Measurements from ENCODE around the gene SPAM1.

- TF ChIP-seq CREM (CRISPR knock-in tag; IDR thresholded peaks at IDR 0.05) (no peak), JAZF1 (CRISPR knock-in tag; IDR thresholded peaks at IDR 0.05) (no peak), ZNF512 (CRISPR knock-in tag; IDR thresholded peaks at IDR 0.05; ENCODE audit: borderline replicate concordance) (no peak), E2F5 (CRISPR knock-in tag; IDR thresholded peaks at IDR 0.05) (no peak), TP53 (CRISPR knock-in tag; IDR thresholded peaks at IDR 0.05) (no peak), USF2 (CRISPR knock-in tag; IDR thresholded peaks at IDR 0.05) (no peak), ESRRA (CRISPR knock-in tag; IDR thresholded peaks at IDR 0.05; ENCODE audit: borderline replicate concordance) (no peak), IRF2 (CRISPR knock-in tag; IDR thresholded peaks at IDR 0.05; ENCODE audit: borderline replicate concordance, low read depth) (no peak)
- TF ChIP-seq, protein P1, sequence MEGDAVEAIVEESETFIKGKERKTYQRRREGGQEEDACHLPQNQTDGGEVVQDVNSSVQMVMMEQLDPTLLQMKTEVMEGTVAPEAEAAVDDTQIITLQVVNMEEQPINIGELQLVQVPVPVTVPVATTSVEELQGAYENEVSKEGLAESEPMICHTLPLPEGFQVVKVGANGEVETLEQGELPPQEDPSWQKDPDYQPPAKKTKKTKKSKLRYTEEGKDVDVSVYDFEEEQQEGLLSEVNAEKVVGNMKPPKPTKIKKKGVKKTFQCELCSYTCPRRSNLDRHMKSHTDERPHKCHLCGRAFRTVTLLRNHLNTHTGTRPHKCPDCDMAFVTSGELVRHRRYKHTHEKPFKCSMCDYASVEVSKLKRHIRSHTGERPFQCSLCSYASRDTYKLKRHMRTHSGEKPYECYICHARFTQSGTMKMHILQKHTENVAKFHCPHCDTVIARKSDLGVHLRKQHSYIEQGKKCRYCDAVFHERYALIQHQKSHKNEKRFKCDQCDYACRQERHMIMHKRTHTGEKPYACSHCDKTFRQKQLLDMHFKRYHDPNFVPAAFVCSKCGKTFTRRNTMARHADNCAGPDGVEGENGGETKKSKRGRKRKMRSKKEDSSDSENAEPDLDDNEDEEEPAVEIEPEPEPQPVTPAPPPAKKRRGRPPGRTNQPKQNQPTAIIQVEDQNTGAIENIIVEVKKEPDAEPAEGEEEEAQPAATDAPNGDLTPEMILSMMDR (IDR thresholded peaks at IDR 0.05): no peak
- TF ChIP-seq, protein P2, sequence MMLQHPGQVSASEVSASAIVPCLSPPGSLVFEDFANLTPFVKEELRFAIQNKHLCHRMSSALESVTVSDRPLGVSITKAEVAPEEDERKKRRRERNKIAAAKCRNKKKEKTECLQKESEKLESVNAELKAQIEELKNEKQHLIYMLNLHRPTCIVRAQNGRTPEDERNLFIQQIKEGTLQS (CRISPR knock-in tag; conservative IDR thresholded peaks at IDR 0.05): no peak
Measured at GRCh38 chr7:123883154-123883553, 41.9 kb upstream of the SPAM1 start.

All from WTC11 (cell line).